Upper lobe of left lung (tissue), 4 donors: Measurements from ENCODE around the gene PRKAB2.
"Not testable (repeated sequence)": the region's sequence is repeated elsewhere in the genome, so short reads cannot be mapped to it uniquely, and the experiment has no call there.

Experiments
- EP300 ChIP-seq, 4 donors: sonication (generic); formaldehyde crosslinking; IDR thresholded peaks; one replicate each; pipeline ENCODE4 v1.5.1; 2017; ENCODE audit warnings: antibody characterized with exemption in 4 of 4, control low read depth in 2 of 4
- POLR2A ChIP-seq, 4 donors: fragments of 450-650 bp; IDR thresholded peaks; one replicate each; pipeline ENCODE4 v1.5.1; 2016 to 2017; ENCODE audit warnings: antibody characterized with exemption in 4 of 4, mild to moderate bottlenecking in 2 of 4
- POLR2AphosphoS5 ChIP-seq, 2 donors: sonication (generic); formaldehyde crosslinking; IDR thresholded peaks; one replicate each; pipeline ENCODE4 v1.5.1; 2017; ENCODE audit warnings: antibody characterized with exemption in 2 of 2
- TF ChIP-seq, protein P1 (sequence below), 6 experiments: fragments of 450-650 bp in 4 of 6; fragments of 200-600 bp in 2 of 6; sonication (generic) in 2 of 6; IDR thresholded peaks; one replicate each; pipeline ENCODE4 v1.5.1; 2016 to 2019; ENCODE audit warnings: antibody characterized with exemption in 6 of 6

DNA sequence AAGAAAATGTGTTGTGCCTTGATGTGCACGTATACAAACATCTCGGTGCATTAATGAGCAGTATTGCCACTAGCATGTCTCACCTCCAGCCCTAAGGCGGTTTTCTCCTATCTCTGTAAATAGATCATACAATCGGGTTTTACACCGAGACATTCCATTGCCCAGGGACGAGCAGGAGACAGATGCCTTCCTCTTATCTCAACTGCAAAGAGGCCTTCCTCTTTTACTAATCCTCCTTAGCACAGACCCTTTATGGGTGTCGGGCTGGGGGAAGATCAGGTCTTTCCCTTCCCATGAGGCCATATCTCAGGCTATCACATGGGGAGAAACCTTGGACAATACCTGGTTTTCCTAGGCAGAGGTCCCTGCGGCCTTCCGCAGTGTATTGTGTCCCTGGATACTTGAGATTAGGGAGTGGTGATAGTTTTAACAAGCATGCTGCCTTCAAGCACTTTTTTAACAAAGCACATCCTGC is 65.8 kb downstream of the PRKAB2 start:
- TF ChIP-seq POLR2A, POLR2AphosphoS5, EP300 (IDR thresholded peaks at IDR 0.05): not testable (repeated sequence)
- TF ChIP-seq, protein P1, sequence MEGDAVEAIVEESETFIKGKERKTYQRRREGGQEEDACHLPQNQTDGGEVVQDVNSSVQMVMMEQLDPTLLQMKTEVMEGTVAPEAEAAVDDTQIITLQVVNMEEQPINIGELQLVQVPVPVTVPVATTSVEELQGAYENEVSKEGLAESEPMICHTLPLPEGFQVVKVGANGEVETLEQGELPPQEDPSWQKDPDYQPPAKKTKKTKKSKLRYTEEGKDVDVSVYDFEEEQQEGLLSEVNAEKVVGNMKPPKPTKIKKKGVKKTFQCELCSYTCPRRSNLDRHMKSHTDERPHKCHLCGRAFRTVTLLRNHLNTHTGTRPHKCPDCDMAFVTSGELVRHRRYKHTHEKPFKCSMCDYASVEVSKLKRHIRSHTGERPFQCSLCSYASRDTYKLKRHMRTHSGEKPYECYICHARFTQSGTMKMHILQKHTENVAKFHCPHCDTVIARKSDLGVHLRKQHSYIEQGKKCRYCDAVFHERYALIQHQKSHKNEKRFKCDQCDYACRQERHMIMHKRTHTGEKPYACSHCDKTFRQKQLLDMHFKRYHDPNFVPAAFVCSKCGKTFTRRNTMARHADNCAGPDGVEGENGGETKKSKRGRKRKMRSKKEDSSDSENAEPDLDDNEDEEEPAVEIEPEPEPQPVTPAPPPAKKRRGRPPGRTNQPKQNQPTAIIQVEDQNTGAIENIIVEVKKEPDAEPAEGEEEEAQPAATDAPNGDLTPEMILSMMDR (IDR thresholded peaks at IDR 0.05), result not testable (repeated sequence)
